GM12872 (cell line): ENCODE results near the gene XNDC1N.

Experiments
- CTCF ChIP-seq: IDR thresholded peaks from 3 replicates; pipeline ENCODE4 v1.5.1; 2011; ENCODE audit warnings: low read depth, mild to moderate bottlenecking, low read length, moderate library complexity; ENCODE audit not compliant: insufficient read depth

The XNDC1N gene

DNA sequence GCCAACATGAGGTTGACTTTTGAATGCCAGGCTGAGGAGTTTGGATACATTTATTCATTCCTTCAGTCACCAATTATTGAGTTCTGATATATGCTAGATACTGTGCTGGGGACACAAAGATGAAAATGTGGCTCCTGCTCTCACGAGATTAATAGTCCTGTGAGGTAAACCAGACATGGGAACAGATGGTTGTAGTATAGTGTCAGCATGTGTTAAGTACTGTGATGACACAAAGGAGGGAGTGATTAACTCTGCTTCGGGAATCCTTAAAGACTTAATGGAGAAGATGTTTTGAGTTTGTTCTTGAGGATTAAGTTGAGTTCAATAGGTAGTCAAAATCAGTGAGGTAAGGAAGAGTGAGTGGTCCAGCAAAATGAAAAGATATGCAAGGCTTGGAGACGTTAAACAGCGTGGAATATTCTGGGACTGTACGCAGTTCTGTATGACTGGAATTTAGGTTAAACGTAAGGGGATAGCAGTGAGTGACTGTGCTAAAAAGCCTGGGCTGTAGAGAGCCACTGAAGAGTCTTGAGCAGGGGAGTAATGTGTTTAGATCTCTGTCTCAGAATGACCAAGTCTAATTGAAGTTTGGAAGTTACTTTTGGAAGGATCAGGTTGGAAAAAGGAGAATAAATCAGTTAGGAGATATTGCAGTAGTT is 12.3 kb upstream of the XNDC1N start:
- TF ChIP-seq CTCF: no peak

- TF ChIP-seq CTCF: no peak
Measured at GRCh38 chr11:71937826-71938225, 9.4 kb upstream of the XNDC1N start.

- no peak for TF ChIP-seq CTCF
Measured at GRCh38 chr11:71936825-71937224, 8.4 kb upstream of the XNDC1N start.

GRCh38 chr11:71935338-71935925 is 7.0 kb upstream of the XNDC1N start:
- no peak for TF ChIP-seq CTCF

DNA sequence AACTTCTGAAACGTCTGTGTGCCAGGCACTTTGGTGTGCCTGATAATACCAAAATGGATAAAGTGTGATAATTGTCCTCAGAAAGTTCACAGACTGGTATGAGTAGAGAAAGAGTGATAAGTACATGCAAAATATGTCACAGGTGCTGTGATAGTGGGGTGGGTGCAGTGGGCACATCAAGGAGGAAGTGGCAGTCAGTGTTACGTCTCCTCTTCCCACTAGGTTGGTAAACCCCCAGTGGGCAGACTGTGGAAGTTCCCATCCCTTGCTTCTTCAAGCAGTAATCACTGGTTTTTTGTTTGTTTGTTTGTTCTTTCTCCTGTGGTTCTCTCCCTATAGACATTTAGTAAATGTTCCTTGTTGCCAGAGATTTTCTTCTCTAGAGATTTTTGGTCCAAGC is 5.8 kb upstream of the XNDC1N start:
- peak; percentile 46; the same call in 2 of the 3 replicates for TF ChIP-seq CTCF

GRCh38 chr11:71933141-71933933 is 4.9 kb upstream of the XNDC1N start:
- no peak for TF ChIP-seq CTCF

DNA sequence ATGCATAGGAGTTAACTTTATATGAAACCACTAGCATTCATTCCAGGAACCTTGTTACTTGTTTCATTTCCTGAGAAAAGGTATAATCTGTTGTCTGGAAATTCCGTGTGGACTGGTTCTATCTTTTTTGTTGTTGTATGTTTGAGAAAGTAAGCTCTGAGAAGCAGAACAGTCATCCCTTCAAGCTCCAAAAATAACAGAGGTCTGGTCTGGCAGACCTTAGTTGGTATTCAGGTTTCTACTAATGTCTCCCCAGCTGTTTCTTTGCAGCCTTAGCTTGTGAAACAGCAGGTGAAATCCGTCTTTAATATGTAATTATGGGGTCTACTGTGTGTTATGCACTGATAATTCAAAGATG is 2.8 kb upstream of the XNDC1N start:
- TF ChIP-seq CTCF: no peak
